ENCODE measurements around the gene COL6A2. TPM values are rescaled to one million over a fixed set of nuclear protein-coding genes. Genes with fewer than 3 reads are reported as not detected.
A peak's percentile ranks its signal among the peaks of the same experiment; 100 is the strongest.

COL6A2 gene
- total and polyA plus RNA-seq, 8 donors = 79.3 to 3,737 (median 398) TPM

DNA sequence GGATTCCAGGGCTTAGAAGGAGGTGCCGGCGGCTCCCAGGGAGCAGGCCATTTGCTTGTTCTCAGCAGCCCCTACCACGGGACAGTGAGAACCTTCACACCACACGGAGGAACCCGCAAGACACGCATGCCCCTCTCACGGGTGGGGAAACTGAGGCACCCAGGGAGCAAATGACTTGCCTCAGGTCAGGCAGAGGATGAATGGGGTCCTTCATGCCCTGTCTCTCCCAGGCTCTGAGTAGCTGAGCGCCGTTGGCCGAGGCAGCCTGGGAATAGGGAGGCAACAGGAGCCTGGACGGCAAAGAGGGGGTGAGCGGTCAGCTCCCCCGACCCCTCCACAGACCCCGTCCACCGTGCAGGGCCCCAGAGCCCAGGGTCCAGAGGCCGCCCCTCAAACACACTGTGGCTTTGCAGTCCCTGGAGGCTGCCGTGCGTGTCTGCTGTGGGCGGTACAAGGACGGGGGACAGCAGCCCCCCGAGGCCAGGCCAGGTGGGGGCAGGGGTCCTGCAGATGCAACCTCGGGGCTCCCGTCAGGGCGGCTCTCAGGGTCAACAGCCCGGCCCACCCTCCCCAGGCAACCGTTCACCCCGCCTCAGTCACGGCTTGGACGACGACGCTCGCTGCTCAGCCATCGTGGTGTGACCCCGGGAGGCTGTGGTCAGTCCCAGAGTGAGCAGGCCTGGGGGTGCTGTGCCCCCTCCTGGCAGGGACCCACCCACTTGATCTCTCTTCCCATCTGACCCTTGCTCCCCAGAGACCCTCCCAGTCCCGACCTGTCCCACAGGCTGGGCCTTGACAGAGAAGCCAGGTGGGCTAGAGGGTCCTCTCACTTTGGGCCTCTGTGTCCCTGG lies 15.8 kb upstream of the COL6A2 start:
- no peaks in the 10 kb centered on the region for H3K36me3 ChIP-seq
- H3K27me3 ChIP-seq = peaks cover 0 to 32% (median 14%) of the 10 kb centered on the region in 3 donors
- no peak overlapping the region for H3K27ac ChIP-seq
- TF ChIP-seq POLR2A (IDR thresholded peaks at IDR 0.05) (no peak), POLR2AphosphoS5 (IDR thresholded peaks at IDR 0.05) (no peak), EP300 (IDR thresholded peaks at IDR 0.05) (no peak)
- TF ChIP-seq, protein P1, sequence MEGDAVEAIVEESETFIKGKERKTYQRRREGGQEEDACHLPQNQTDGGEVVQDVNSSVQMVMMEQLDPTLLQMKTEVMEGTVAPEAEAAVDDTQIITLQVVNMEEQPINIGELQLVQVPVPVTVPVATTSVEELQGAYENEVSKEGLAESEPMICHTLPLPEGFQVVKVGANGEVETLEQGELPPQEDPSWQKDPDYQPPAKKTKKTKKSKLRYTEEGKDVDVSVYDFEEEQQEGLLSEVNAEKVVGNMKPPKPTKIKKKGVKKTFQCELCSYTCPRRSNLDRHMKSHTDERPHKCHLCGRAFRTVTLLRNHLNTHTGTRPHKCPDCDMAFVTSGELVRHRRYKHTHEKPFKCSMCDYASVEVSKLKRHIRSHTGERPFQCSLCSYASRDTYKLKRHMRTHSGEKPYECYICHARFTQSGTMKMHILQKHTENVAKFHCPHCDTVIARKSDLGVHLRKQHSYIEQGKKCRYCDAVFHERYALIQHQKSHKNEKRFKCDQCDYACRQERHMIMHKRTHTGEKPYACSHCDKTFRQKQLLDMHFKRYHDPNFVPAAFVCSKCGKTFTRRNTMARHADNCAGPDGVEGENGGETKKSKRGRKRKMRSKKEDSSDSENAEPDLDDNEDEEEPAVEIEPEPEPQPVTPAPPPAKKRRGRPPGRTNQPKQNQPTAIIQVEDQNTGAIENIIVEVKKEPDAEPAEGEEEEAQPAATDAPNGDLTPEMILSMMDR (IDR thresholded peaks at IDR 0.05) = no peak
- DNase-seq = no peak
- peaks cover 0 to 25% (median 16%) of the 10 kb centered on the region in 4 donors for H3K4me1 ChIP-seq
- no peak overlapping the region for H3K4me3 ChIP-seq
- H3K9me3 ChIP-seq = no peaks in the 10 kb centered on the region
- intact Hi-C loops (cut with DNase I; ENCODE audit: low total_unique reads) = no loop called here
- WGBS, 5 donors = 81 to 86% (median 82%) methylated on average over 29 to 35 of the region's 35 CpGs

DNA sequence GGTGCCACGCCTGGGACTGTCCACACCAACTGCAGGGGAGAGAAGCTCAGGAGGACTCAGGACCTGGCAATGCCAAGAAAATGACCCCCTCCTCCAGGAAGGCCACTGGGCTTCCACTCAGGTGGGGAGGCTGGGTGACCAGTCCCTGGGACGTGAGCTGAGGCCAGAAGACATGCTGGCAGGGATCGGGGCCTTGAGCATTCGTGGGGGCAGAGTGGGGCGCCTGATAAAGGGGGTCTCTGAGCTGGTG lies 15.3 kb upstream of the COL6A2 start:
- Histone ChIP-seq H3K27ac (no peak overlapping the region), H3K27me3 (peaks cover 0 to 32% (median 14%) of the 10 kb centered on the region in 3 donors), H3K36me3 (no peaks in the 10 kb centered on the region), H3K9me3 (peaks cover 0 to 2% (median under 1%) of the 10 kb centered on the region in 4 donors), H3K4me1 (peaks cover 0 to 25% (median 16%) of the 10 kb centered on the region in 4 donors), H3K4me3 (no peak overlapping the region)
- intact Hi-C loops (cut with DNase I; ENCODE audit: low total_unique reads) = no loop called here
- TF ChIP-seq POLR2AphosphoS5 (IDR thresholded peaks at IDR 0.05) = no peak
- TF ChIP-seq EP300 (IDR thresholded peaks at IDR 0.05) = no peak
- TF ChIP-seq, protein P1 (IDR thresholded peaks at IDR 0.05) = no peak
- no peak for TF ChIP-seq POLR2A (IDR thresholded peaks at IDR 0.05)
- no peak for DNase-seq
- WGBS, 5 donors = 70 to 91% (median 85%) methylated on average over 4 to 5 of the region's 5 CpGs

DNA sequence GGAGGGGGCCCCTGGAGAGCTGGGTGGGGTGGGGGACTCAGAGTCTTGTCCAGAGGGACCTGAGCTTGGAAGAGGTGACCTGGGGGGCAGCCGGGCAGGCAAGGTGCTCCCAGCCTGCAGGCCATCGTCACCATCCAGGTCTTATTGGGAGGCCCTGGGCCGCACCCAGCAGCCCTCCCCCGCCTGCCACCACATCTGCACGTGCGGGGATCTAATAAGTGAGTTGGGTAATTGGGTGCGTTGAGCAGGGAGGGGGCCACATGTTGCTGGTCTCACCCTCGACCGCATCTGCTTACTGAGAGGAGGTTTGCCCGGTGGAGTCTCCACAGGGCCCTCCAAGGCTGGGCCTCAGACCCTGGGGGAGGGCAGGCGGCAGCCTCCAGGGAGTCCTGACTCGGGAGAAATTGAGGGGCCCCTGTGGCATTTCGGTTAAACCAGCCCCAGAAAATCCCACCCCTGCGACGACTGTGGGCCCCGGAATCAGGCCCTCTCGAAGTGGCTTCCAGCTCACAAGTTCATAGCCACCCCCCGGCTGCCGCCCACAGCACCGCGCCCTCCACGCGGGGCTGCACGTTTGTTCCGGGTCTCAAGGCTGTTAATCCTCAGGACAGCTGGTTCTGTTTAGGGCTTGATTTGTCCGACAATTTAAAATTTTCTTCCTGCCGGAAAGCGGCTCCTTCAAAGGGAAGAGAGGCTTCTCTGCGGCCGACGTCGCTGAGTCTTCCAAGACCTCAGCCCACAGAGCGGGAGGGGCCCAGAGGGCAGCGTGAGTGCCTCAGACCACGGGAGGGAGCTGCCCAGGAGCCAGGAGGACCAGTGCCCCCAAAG lies 14.7 kb upstream of the COL6A2 start:
- Histone ChIP-seq H3K36me3 (no peaks in the 10 kb centered on the region), H3K27me3 (peaks cover 0 to 32% (median 14%) of the 10 kb centered on the region in 3 donors), H3K4me3 (no peak overlapping the region), H3K4me1 (peaks cover 0 to 25% (median 16%) of the 10 kb centered on the region in 4 donors), H3K9me3 (peaks cover 0 to 7% (median 4%) of the 10 kb centered on the region in 4 donors), H3K27ac (no peak overlapping the region)
- DNase-seq = peak in 1 of 2 donors; percentile 69
- TF ChIP-seq, protein P1 (IDR thresholded peaks at IDR 0.05) = no peak
- no peak for TF ChIP-seq POLR2A (IDR thresholded peaks at IDR 0.05)
- TF ChIP-seq EP300 (IDR thresholded peaks at IDR 0.05) = no peak
- TF ChIP-seq POLR2AphosphoS5 (IDR thresholded peaks at IDR 0.05) = no peak
- whole genome bisulfite sequencing, 5 donors = 62 to 78% (median 71%) methylated on average over 29 to 35 of the region's 35 CpGs
- intact Hi-C loops (cut with DNase I; ENCODE audit: low total_unique reads) = no loop called here

DNA sequence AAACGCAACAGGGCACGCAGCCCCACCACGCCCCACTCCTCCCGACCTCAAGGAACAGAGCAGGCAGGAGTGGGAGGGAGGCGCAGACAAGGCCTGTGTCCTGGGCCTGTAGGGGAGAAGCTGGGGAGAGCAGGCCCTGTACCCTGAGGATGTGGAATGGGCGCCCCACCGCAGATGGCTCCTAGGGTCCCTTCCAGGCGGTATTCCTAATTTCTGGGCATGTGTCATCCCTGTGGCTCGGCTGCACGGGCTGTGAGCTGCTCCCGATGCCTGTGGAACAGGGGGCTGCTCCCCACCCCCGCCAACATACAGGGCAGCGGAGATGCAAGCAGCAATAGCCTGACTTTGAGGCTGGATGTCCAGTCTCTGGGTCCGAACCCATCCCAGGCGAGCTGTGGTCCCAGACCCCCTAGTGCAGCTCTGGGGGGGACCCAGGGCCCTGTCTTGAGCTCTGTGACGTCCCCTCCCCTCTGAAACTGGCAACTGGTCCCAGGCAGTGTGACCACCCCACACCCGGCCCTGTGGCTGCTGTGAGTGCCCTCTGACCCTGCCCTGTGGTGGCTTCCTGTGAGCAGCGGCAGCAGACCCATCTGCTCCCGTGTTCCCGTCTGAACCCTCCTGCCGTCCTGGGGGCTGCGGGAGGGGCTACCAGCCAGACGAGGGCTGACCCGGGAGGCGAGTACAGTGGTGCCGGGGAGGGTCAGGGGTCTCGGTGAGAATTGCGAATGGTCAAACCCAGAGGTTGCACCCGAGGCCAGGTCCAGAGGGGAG lies 13.9 kb upstream of the COL6A2 start:
- Histone ChIP-seq H3K27ac (no peak overlapping the region), H3K4me1 (peaks cover 0 to 25% (median 16%) of the 10 kb centered on the region in 4 donors), H3K4me3 (no peak overlapping the region), H3K36me3 (no peaks in the 10 kb centered on the region), H3K27me3 (peaks cover 0 to 32% (median 14%) of the 10 kb centered on the region in 3 donors), H3K9me3 (peaks cover 0 to 13% (median 6%) of the 10 kb centered on the region in 4 donors)
- 75 to 84% (median 77%) methylated on average over 20 to 29 of the region's 29 CpGs for WGBS, 5 donors
- no peak for DNase-seq
- intact Hi-C loops (cut with DNase I; ENCODE audit: low total_unique reads) = no loop called here
- TF ChIP-seq POLR2A (IDR thresholded peaks at IDR 0.05) (no peak), POLR2AphosphoS5 (IDR thresholded peaks at IDR 0.05) (no peak), EP300 (IDR thresholded peaks at IDR 0.05) (no peak)
- TF ChIP-seq, protein P1 (IDR thresholded peaks at IDR 0.05) = no peak
